ENCODE results near the gene CSGALNACT2. TPM values are rescaled to one million over a fixed set of nuclear protein-coding genes. Genes with fewer than 3 reads are reported as not detected.

The CSGALNACT2 gene
- total and polyA plus RNA-seq, 9 of the 15 experiments (the other 6 are each of a cell fraction or from before 2014, with no cell fraction given), result 1.4 to 7.3 (median 3.5) TPM

DNA sequence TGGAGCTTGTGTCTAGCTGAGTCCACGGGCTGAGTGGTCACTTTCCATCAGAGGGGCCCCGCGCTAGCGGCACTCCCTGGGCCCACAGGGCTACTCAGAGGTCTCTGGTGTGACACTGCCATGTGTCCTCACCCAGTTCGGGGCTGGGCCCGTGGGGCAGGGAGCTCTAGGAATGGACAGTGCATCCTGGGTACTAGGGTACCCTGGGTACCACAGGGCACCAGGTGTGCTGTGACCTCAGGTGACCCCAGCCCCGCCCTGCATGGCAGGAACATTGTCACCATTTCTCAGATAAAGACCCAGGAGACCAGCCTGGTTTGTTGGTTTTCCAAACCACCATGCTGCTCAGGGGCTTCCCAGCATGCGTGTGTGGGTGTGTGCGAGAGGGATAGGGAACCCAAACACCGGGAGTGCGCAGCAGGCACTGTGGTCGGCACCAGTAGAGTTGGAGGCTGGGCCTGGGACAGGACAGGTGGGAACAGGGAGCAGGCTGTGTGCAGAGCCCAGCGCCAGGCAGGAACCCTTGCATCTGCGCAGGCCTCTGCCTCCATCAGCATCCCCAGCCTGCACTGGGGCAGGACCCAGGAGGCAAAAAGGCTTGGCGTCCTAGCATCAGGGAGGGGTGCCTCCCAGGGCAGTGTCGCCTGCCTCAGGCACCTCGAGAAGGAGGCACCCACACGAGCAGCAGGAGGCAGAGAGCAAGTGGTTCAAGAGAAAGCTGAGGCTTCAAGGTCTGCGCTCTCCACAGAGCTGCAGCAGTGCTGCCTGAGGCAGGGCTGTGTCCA lies 19.4 kb upstream of the CSGALNACT2 start:
- no peaks in the 10 kb centered on the region for H3K9me3 ChIP-seq (replicated peaks; ENCODE audit: control insufficient read depth, insufficient read depth, low read depth, low read length)
- H3K9me1 ChIP-seq (ENCODE audit: control insufficient read depth, insufficient read depth, low read length), result no peaks in the 10 kb centered on the region
- no peak overlapping the region for H3K27ac ChIP-seq (ENCODE audit: extremely low read depth, low read depth, low read length)
- BruUV-seq (replicated peaks), result no TSS peak
- ATAC-seq (no peak), DNase-seq (ENCODE audit: extremely low read depth in 1 of 4, low spot score in 3 of 4) (no peak), FAIRE-seq (no peak)
- peaks cover 12 to 83% of the 10 kb centered on the region in 2 experiments; a peak in 4 of 5 replicates for H3K27me3 ChIP-seq (ENCODE audit: control insufficient read depth in 2 of 2, insufficient read depth in 2 of 2, low read length in 2 of 2)
- peaks cover 7% of the 10 kb centered on the region; the same call in 1 of the 2 replicates for H4K20me1 ChIP-seq (replicated peaks; ENCODE audit: control insufficient read depth, insufficient read depth, low read length)
- H3K79me2 ChIP-seq (ENCODE audit: control insufficient read depth, insufficient read depth, low read length), result no peaks in the 10 kb centered on the region
- WGBS (ENCODE audit: insufficient coverage, low coverage, missing lambda C conversion rate), result 2% methylated on average over 19 of the region's 19 CpGs
- in situ Hi-C loops (cut with MboI) (no loop called here), intact Hi-C loops (cut with micrococcal nuclease) (no loop called here)
- TF ChIP-seq NRF1 (conservative IDR thresholded peaks at IDR 0.05 in 1 of 2, IDR thresholded peaks at IDR 0.05 in 1 of 2), result peak in 1 of 2 experiments; percentile 25; a peak in 1 of 4 replicates
- TF ChIP-seq BRCA1 (IDR thresholded peaks at IDR 0.05), result no peak
- no peak for TF ChIP-seq BRCA1 (CRISPR knock-in tag; IDR thresholded peaks at IDR 0.05)
- TF ChIP-seq ZNF3 (CRISPR knock-in tag; IDR thresholded peaks at IDR 0.05), result no peak
- TF ChIP-seq ZBTB8A (IDR thresholded peaks at IDR 0.05; ENCODE audit: partially characterized antibody), result no peak
- CTCF ChIA-PET (ENCODE audit: low intra/inter-chr PET ratio), result no interaction called here
- H3K36me3 ChIP-seq (ENCODE audit: control insufficient read depth, insufficient read depth, low read length), result no peaks in the 10 kb centered on the region
- peaks cover 0 to 18% of the 10 kb centered on the region in 2 experiments; a peak in 1 of 5 replicates for H3K4me1 ChIP-seq (replicated peaks in 1 of 2; ENCODE audit: control insufficient read depth in 2 of 2, insufficient read depth in 2 of 2, low read length in 2 of 2)
- H3K9ac ChIP-seq (ENCODE audit: insufficient read depth in 1 of 2, low read depth in 2 of 2, low read length in 2 of 2), result no peak overlapping the region
- no peak overlapping the region for H3K4me2 ChIP-seq (ENCODE audit: insufficient read depth, low read length)
- H2AFZ ChIP-seq (ENCODE audit: low read depth, low read length), result no peak overlapping the region
- POLR2A ChIA-PET, result interaction anchor here (0.7 kb wide), 2 partner anchors 13 to 15 kb away, joined by 3 read pairs; no protein-coding TSS in a partner anchor
- H3K4me3 ChIP-seq, result no peak overlapping the region
